ENCODE measurements around the gene SERPINH1.

DNA sequence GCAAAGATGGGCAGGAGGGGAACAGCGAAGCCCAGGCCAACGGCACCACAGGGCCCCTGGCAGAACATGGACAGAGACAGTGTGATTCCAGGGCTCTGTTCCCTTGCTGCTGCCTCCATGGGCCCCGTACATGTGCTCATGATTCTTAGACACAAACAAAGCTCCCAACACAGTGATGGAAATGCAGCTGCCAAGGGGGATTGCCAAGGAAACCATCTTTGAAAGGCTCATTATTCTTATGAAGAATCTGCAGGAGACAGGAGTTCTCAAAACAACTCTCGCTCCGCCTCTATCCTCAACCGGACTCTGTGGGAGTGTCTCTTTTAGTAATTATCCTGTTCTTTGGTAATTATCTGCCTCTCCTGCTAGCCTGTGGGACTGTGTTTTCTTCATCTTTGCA lies 32.2 kb downstream of the SERPINH1 start:
- no peak for TF ChIP-seq POLR2A (IDR thresholded peaks at IDR 0.05)
- TF ChIP-seq, protein P1, sequence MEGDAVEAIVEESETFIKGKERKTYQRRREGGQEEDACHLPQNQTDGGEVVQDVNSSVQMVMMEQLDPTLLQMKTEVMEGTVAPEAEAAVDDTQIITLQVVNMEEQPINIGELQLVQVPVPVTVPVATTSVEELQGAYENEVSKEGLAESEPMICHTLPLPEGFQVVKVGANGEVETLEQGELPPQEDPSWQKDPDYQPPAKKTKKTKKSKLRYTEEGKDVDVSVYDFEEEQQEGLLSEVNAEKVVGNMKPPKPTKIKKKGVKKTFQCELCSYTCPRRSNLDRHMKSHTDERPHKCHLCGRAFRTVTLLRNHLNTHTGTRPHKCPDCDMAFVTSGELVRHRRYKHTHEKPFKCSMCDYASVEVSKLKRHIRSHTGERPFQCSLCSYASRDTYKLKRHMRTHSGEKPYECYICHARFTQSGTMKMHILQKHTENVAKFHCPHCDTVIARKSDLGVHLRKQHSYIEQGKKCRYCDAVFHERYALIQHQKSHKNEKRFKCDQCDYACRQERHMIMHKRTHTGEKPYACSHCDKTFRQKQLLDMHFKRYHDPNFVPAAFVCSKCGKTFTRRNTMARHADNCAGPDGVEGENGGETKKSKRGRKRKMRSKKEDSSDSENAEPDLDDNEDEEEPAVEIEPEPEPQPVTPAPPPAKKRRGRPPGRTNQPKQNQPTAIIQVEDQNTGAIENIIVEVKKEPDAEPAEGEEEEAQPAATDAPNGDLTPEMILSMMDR (IDR thresholded peaks at IDR 0.05) = no peak
